GM18499 (cell line): ENCODE data around the gene TMTC2.
A peak's percentile ranks its signal among the peaks of the same experiment; 100 is the strongest.

Experiments
- ATAC-seq: cut with Tn5 transposase; IDR thresholded peaks from one replicate; pipeline ENCODE4 v1.9.1; 2021; ENCODE audit warnings: moderate number of reproducible peaks; ENCODE audit not compliant: insufficient read depth, unreplicated experiment

Gene TMTC2

DNA sequence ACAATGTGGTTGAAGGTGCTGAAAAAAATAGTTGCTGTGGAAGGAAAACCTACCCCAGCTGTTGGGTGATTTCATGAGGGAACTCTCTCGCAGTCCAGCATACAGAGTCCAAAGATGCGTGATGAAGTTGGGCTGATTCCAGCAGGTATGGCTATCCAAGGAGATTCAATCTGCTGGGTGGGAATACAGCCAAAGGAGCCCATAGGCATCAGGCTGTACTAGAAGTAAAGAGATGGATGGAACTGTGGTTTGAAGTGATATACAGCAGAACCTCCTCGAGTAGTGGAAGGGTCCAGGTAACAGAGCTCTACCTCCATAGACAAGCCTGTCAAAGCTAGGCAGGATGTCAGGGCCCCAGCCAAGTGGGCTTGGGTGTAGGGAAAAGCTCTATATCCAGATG lies 11.5 kb upstream of the TMTC2 start:
- ATAC-seq = no peak

DNA sequence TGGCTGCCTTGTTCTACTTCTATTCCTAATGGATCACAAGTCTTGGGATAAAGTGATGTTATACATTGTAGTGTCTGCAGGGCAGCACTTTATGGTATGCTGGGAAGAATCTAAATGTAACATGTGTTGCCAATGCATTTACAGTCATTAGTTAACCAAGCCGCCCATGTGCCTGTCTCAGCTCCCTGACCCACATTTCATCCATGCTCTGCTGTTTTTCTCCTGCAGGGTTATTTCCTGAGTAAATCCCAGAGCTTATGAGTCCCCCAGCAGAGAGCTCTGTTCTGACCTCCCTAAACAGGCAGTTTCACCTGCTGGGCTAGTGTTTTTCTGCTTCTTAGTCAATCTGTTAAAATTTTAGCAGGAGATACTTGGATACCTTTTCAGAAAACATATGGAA lies 4.4 kb upstream of the TMTC2 start:
- ATAC-seq = no peak

DNA sequence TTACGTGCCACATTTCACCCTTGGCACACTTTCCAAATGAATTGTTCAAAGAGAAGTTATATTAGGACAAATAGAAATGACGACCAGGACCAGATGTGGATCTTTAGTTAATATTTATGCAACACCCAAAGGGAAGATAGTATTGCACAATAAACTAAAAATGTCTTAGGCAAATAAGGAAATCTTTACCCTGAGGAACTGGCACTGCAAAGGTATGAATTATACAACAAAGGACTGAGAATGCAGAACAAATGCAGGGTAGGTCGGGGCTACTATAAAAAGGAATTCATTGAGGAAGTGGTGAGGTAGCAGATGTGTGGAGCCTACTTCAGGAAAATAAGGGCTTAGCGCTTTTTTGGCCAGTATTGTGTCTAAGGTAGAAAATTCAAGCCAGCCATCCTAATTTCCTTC lies 3.9 kb upstream of the TMTC2 start:
- ATAC-seq = no peak

GRCh38 chr12:82685790-82686167 lies 927 bp upstream of the TMTC2 start:
- peak; percentile 59 for ATAC-seq

- ATAC-seq = peak; percentile 26
These were observed 610 bp downstream of the TMTC2 start for GRCh38 chr12:82687021-82688011.

DNA sequence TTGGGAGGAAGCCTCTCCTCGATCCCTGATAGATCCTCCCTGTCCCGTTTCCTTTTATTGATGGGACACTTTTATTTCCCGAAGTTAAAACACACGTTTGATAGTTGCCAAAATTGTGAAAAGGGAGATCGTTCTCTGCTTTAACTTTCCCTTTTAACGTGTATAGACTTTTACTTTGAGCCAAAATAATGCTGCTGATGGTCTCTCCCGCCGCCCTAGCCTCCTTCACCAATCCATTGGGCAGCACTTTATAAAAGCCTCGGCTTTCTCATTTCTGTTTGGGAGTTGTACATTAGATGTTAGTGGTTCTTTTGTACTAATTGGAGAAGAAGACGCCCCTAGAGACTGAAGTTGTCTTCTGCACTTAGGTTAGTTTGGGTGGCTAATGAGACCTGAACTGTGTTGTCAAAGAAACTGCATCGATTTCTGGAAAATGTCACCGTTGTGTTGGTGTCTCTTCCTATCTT lies 1.4 kb downstream of the TMTC2 start:
- no peak for ATAC-seq

DNA sequence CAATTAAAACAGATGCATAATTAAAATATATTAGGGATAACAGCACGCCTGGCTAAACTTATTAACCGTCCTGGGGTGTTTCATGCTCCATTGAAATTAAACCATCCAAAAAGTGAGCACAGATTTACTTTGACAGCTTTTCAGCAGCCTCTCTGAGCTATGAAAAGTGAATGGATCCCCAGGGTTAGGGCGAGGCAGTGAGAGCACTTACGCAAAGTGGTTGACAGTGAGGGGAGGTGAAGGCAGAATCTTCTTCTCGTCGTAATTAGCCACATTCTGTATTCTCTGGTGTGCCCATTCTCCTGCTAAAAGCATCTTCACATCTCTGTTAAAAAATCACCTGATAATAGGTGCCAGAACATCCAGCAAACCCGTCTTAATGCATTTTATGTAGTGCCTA lies 1.9 kb downstream of the TMTC2 start:
- no peak for ATAC-seq

DNA sequence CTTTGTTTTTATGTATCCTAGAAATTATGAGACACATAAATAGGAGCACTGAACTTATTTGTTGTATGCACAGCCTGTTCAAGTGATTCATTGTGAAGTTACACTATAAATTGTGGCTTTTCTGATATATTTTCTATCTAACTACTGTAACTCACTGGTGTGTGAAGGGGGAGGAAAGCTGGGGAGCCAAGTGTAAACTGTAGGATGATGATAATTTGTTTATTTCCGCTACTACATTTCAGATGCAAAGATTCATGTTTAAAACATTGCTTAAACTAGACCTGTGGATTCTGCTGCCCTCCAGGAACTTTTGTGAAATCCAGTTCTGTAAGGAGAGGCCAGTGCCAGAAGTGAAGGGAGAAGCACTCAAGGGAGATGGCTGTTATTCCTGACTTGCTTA lies 3.3 kb downstream of the TMTC2 start:
- no peak for ATAC-seq

- no peak for ATAC-seq
These were observed 4.8 kb downstream of the TMTC2 start for GRCh38 chr12:82691513-82691912.

GRCh38 chr12:82694276-82694675 lies 7.6 kb downstream of the TMTC2 start:
- ATAC-seq = no peak

GRCh38 chr12:82694970-82695369 lies 8.3 kb downstream of the TMTC2 start:
- ATAC-seq = no peak

- ATAC-seq = no peak
These were observed 8.8 kb downstream of the TMTC2 start for GRCh38 chr12:82695531-82695930.

DNA sequence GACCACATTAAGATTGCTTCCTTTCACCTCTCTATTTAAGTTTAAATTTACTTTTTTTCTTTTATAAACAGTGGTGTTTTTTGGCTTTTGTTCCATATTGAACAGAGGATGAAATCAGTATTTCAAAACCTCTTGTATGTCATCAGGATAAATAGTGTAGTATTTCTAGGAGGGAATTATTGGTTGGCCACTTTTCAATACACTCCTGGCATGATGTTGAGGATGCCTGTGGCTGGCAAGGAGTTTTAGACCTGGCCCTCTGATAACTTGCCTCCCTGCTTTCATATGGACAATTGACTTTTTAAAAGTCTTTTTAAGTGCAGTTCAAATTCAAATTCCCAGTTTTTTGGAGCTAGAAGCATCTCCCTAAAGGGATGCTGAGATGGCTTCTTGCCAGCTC lies 9.8 kb downstream of the TMTC2 start:
- ATAC-seq = no peak

GRCh38 chr12:82698708-82699564 lies 12.2 kb downstream of the TMTC2 start:
- ATAC-seq = no peak

DNA sequence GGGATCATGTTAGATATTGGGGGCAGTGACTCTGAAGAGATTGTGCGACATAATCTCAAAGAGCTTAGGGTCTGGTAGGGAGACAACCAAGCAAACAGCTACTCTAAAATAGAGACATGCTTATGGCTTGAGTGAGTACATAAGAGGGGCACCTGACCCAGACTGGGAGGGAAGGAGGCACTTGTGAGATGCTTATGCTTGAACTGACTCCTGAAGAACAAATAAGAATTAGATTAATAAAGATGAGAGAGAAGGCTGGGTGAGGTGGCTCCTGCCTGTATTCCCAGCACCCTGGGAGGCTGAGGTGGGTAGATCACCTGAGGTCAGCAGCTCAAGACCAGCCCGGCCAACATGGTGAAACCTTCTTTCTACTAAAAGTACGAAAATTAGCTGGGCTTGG lies 19.1 kb downstream of the TMTC2 start:
- no peak for ATAC-seq

GRCh38 chr12:82708061-82708879 lies 21.6 kb downstream of the TMTC2 start:
- ATAC-seq = no peak

DNA sequence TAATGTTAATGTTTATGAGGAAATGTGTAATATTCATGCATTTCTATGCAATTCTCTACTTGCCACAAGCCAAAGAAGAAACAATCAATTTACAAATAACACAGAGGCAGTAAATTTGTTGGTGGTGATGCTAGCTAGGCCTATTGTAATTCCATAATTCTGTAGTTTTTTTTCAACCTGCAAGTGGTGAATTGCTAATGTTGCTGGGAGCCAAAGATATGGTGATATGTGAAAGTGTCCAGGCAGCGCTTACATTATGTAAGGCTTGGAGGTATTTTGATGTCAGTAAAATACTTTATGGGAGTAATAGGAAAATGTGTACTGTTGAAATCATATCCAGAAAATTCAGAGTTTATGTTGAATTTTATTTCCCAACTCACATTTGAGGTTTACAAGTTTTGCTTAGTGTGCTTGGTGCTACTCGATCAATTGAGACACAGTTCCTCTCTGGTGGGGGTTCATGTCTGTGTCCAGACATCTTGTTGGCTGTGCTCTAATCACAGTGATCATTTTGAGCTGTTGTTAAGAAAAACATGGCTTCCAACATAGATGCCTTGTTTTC lies 23.2 kb downstream of the TMTC2 start:
- ATAC-seq = no peak

GRCh38 chr12:82710741-82711140 lies 24.0 kb downstream of the TMTC2 start:
- ATAC-seq = no peak

DNA sequence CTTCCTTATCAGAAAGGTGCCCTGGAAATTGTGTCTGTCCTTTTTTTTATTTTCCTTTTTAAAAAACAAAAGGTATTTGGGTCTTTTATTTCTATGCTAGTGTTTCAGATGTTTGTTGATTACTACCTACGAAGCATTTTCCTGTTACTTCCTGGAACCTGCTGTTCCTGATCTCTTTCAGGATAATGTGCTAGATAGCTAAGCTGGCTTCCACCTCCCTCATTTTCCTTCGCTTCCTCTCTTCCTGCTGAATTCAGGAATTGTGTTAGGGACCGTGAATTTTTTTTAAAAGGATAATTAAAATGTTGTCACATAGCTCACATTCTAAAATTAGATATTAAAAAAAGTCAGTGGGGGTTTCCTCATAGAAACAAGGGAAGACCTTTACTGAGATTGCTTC lies 27.7 kb downstream of the TMTC2 start:
- no peak for ATAC-seq

- ATAC-seq = no peak
These were observed 35.0 kb downstream of the TMTC2 start for GRCh38 chr12:82721726-82722125.
